Neural progenitor cell (in vitro differentiated cells): ENCODE measurements around the gene EYS. TPM values are rescaled to one million over a fixed set of nuclear protein-coding genes. Genes with fewer than 3 reads are reported as not detected.
A peak's percentile ranks its signal among the peaks of the same experiment; 100 is the strongest.

Source experiments
- DNase-seq: peaks from one replicate; pipeline ENCODE4 v3.0.0-alpha.2; 2016; ENCODE audit warnings: low spot score
- H2AFZ ChIP-seq: fragments of 200-600 bp; sonication (generic); replicated peaks from 2 replicates; pipeline ENCODE4 v1.6.1; 2016; ENCODE audit warnings: antibody characterized with exemption
- H3F3A ChIP-seq: fragments of 200-600 bp; sonication (generic); 2 replicates; pipeline ENCODE4 v1.6.1; 2016; ENCODE audit warnings: antibody characterized with exemption, low read depth
- H3K27ac ChIP-seq: fragments of 200-600 bp; sonication (generic); 2 replicates; pipeline ENCODE4 v1.5.1; 2016; ENCODE audit warnings: mild to moderate bottlenecking
- H3K27me3 ChIP-seq: fragments of 200-600 bp; sonication (generic); 2 replicates; pipeline ENCODE4 v1.6.1; 2016; ENCODE audit warnings: mild to moderate bottlenecking, moderate library complexity
- H3K36me3 ChIP-seq: fragments of 200-600 bp; sonication (generic); 2 replicates; pipeline ENCODE4 v1.5.1; 2016
- H3K4me1 ChIP-seq: fragments of 200-600 bp; sonication (generic); 2 replicates; pipeline ENCODE4 v1.6.1; 2016; ENCODE audit warnings: mixed run types
- H3K4me2 ChIP-seq: fragments of 200-600 bp; sonication (generic); 2 replicates; pipeline ENCODE4 v1.6.1; 2016
- H3K4me3 ChIP-seq: fragments of 200-600 bp; sonication (generic); 2 replicates; pipeline ENCODE4 v1.5.1; 2016
- H3K79me2 ChIP-seq: fragments of 200-600 bp; sonication (generic); 2 replicates; pipeline ENCODE4 v1.6.1; 2016; ENCODE audit warnings: low read depth
- H3K9ac ChIP-seq: fragments of 200-600 bp; sonication (generic); 2 replicates; pipeline ENCODE4 v1.6.1; 2016
- H3K9me3 ChIP-seq: fragments of 200-600 bp; sonication (generic); 2 replicates; pipeline ENCODE4 v1.5.1; 2016; ENCODE audit warnings: low read depth
- H4K20me1 ChIP-seq: fragments of 200-600 bp; sonication (generic); 2 replicates; pipeline ENCODE4 v1.6.1; 2016; ENCODE audit warnings: low read depth
- H3K27ac Mint-ChIP-seq: 3 replicates; pipeline ENCODE4 v1.8.0; 2021; ENCODE audit warnings: mixed read lengths
- H3K27me3 Mint-ChIP-seq: 2 replicates; pipeline ENCODE4 v1.8.0; 2022; ENCODE audit warnings: low read depth, mild to moderate bottlenecking, inconsistent platforms, moderate library complexity, mixed read lengths; ENCODE audit not compliant: insufficient read depth
- H3K36me3 Mint-ChIP-seq: 3 replicates; pipeline ENCODE4 v1.8.0; 2021; ENCODE audit warnings: mixed read lengths
- H3K4me1 Mint-ChIP-seq: 3 replicates; pipeline ENCODE4 v1.8.0; 2021; ENCODE audit warnings: mixed read lengths
- H3K4me3 Mint-ChIP-seq: 3 replicates; pipeline ENCODE4 v1.8.0; 2021; ENCODE audit warnings: mild to moderate bottlenecking, moderate library complexity, mixed read lengths
- H3K9me3 Mint-ChIP-seq: 3 replicates; pipeline ENCODE4 v1.8.0; 2020; ENCODE audit warnings: mixed read lengths
- EZH2 ChIP-seq: fragments of 200-600 bp; sonication (generic); IDR thresholded peaks from 2 replicates; pipeline ENCODE4 v1.6.1; 2017; ENCODE audit warnings: antibody characterized with exemption, mild to moderate bottlenecking, moderate library complexity
- EZH2phosphoT487 ChIP-seq: fragments of 200-600 bp; sonication (generic); IDR thresholded peaks from 2 replicates; pipeline ENCODE4 v1.6.1; 2017; ENCODE audit warnings: antibody characterized with exemption
- total RNA-seq: library from RNA; depleted of rRNA; stranded (reverse); fragments of >200 nt; gene quantifications from 2 replicates; pipeline ENCODE4 v1.2.3, GENCODE V29; 2015; ENCODE audit warnings: low replicate concordance
- TF ChIP-seq, protein P1 (sequence below): fragments of 200-600 bp; sonication (generic); IDR thresholded peaks from 2 replicates; pipeline ENCODE4 v1.5.1; 2017; ENCODE audit warnings: antibody characterized with exemption, mild to moderate bottlenecking

EYS gene
- total RNA-seq, 1 donor from 2014 or later, result not detected

DNA sequence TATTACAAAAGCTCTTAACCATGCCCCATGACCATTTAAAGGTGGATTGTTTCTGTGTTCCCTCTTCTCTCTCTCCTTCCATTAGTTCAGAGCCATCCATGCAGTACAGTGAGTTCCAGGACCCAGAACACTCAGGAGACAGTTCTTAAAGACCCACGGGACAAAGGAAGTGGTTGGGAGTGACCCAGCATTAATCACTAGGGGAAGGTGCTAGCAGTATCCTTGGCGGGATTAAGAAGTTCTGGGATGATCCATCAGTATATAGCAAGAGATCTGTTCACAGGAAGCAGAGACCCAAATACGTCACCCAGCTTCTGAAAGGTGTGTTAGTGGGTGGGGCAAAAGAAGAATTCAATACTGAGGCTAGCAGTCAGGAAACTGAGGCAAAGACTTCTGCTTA is 1917.3 kb downstream of the EYS start:
- H3K27ac Mint-ChIP-seq, result no peak overlapping the region
- no peaks in the 10 kb centered on the region for H4K20me1 ChIP-seq
- no peaks in the 10 kb centered on the region for H3K36me3 ChIP-seq
- H3K9ac ChIP-seq, result no peak overlapping the region
- peaks cover 14% of the 10 kb centered on the region for H3K4me1 ChIP-seq
- H3K4me1 Mint-ChIP-seq, result peaks cover under 1% of the 10 kb centered on the region
- no peak overlapping the region for H3K4me3 ChIP-seq
- no peak overlapping the region for H2AFZ ChIP-seq
- DNase-seq, result no peak
- no peaks in the 10 kb centered on the region for H3K36me3 Mint-ChIP-seq
- H3K79me2 ChIP-seq, result no peaks in the 10 kb centered on the region
- H3K27me3 ChIP-seq, result no peaks in the 10 kb centered on the region
- no peak overlapping the region for H3K4me3 Mint-ChIP-seq
- no peaks in the 10 kb centered on the region for H3K27me3 Mint-ChIP-seq
- TF ChIP-seq, protein P1, sequence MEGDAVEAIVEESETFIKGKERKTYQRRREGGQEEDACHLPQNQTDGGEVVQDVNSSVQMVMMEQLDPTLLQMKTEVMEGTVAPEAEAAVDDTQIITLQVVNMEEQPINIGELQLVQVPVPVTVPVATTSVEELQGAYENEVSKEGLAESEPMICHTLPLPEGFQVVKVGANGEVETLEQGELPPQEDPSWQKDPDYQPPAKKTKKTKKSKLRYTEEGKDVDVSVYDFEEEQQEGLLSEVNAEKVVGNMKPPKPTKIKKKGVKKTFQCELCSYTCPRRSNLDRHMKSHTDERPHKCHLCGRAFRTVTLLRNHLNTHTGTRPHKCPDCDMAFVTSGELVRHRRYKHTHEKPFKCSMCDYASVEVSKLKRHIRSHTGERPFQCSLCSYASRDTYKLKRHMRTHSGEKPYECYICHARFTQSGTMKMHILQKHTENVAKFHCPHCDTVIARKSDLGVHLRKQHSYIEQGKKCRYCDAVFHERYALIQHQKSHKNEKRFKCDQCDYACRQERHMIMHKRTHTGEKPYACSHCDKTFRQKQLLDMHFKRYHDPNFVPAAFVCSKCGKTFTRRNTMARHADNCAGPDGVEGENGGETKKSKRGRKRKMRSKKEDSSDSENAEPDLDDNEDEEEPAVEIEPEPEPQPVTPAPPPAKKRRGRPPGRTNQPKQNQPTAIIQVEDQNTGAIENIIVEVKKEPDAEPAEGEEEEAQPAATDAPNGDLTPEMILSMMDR, result no peak
- H3K27ac ChIP-seq, result no peak overlapping the region
- no peaks in the 10 kb centered on the region for H3K9me3 Mint-ChIP-seq
- H3K4me2 ChIP-seq, result no peak overlapping the region
- H3F3A ChIP-seq, result no peaks in the 10 kb centered on the region
- H3K9me3 ChIP-seq, result no peaks in the 10 kb centered on the region

DNA sequence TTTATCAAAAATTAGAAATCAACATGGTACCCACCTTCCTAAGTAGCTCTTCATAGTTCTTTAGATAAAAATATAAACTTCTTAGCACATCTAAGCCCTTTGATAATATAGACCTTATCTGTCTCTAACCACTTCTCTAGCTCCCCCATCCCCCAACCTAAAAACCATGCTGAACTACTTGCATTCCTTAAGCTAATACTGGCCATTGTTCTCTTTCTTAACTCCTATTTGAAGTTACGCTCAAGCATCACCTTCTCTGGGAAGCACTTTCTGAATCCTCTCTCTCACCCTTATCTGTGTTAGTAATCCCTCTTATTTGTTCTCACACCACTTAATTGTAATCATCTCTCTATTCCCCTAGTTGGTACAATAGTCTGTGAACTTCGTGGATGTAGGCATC is 1918.5 kb downstream of the EYS start:
- Histone ChIP-seq H3K27ac (no peak overlapping the region), H3K4me3 (no peak overlapping the region), H3K27me3 (no peaks in the 10 kb centered on the region), H3K36me3 (no peaks in the 10 kb centered on the region), H3K79me2 (no peaks in the 10 kb centered on the region), H3K4me2 (peak overlapping the region; percentile 27), H2AFZ (no peak overlapping the region), H3K4me1 (peaks cover 14% of the 10 kb centered on the region), H3K9me3 (no peaks in the 10 kb centered on the region), H3K9ac (no peak overlapping the region), H3F3A (no peaks in the 10 kb centered on the region), H4K20me1 (no peaks in the 10 kb centered on the region)
- Mint-ChIP-seq H3K27ac (no peak overlapping the region), H3K4me1 (no peaks in the 10 kb centered on the region), H3K36me3 (no peaks in the 10 kb centered on the region), H3K27me3 (no peaks in the 10 kb centered on the region), H3K4me3 (no peak overlapping the region), H3K9me3 (no peaks in the 10 kb centered on the region)
- DNase-seq, result peak; percentile 45
- TF ChIP-seq, protein P1, result no peak
- TF ChIP-seq EZH2 (no peak), EZH2phosphoT487 (no peak)

DNA sequence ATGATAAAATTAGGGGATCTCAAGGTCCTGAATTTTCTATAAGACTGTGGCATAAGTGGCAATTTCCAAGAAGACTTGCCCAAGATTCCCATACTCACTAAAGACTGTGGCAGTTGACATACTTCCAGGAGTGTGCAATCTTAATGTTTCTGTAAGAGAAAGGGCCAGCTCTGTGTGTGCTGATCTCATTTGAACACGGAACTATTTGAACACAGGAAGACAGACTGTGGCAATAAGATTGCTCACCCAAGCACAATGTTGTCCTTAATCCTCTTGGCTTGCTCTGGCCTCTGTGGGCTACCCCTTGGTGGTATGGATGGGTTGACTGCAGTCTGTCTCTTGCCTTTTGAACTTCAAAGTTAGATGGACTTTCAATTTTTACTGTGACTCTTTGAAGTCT is 1920.0 kb downstream of the EYS start:
- Mint-ChIP-seq H3K27me3 (no peaks in the 10 kb centered on the region), H3K4me1 (no peaks in the 10 kb centered on the region), H3K9me3 (no peaks in the 10 kb centered on the region), H3K27ac (no peak overlapping the region), H3K4me3 (no peak overlapping the region), H3K36me3 (no peaks in the 10 kb centered on the region)
- Histone ChIP-seq H4K20me1 (no peaks in the 10 kb centered on the region), H3K36me3 (no peaks in the 10 kb centered on the region), H2AFZ (no peak overlapping the region), H3F3A (no peaks in the 10 kb centered on the region), H3K27me3 (no peaks in the 10 kb centered on the region), H3K4me1 (peaks cover 14% of the 10 kb centered on the region), H3K4me3 (no peak overlapping the region), H3K27ac (no peak overlapping the region), H3K9me3 (no peaks in the 10 kb centered on the region), H3K9ac (no peak overlapping the region), H3K4me2 (no peak overlapping the region), H3K79me2 (no peaks in the 10 kb centered on the region)
- no peak for DNase-seq
- TF ChIP-seq EZH2 (no peak), EZH2phosphoT487 (no peak)
- TF ChIP-seq, protein P1, result no peak

DNA sequence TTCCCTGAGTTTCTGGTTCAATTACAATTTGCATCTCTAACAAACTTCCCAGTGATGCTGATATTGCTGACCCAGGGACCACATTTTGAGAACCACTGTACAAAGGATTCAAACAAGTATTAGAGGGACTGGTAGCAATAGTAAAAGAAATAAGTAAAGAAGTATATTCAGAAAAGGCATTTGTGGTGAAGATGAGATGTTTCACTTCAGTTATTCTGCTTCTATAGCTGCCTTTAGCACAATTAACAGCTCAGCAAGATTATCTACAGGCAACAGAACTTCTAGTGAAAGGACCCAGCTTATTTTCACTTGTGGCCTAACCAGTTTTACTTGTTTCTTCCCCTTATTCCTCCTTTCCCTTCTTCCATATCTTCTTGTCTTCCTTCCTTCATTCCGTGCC is 1922.0 kb downstream of the EYS start:
- H3K4me3 Mint-ChIP-seq, result no peak overlapping the region
- H3K4me1 Mint-ChIP-seq, result no peaks in the 10 kb centered on the region
- Histone ChIP-seq H3K4me2 (no peak overlapping the region), H4K20me1 (no peaks in the 10 kb centered on the region), H3K4me1 (peaks cover 14% of the 10 kb centered on the region), H3K27ac (no peak overlapping the region), H3F3A (no peaks in the 10 kb centered on the region), H3K36me3 (no peaks in the 10 kb centered on the region), H3K4me3 (no peak overlapping the region), H3K9ac (no peak overlapping the region), H3K79me2 (no peaks in the 10 kb centered on the region), H2AFZ (peak overlapping the region; percentile 24), H3K27me3 (no peaks in the 10 kb centered on the region), H3K9me3 (no peaks in the 10 kb centered on the region)
- H3K27ac Mint-ChIP-seq, result no peak overlapping the region
- no peaks in the 10 kb centered on the region for H3K36me3 Mint-ChIP-seq
- TF ChIP-seq EZH2phosphoT487 (no peak), EZH2 (no peak)
- TF ChIP-seq, protein P1, result no peak
- DNase-seq, result no peak
- no peaks in the 10 kb centered on the region for H3K27me3 Mint-ChIP-seq
- H3K9me3 Mint-ChIP-seq, result peaks cover 2% of the 10 kb centered on the region
